HCT116 (cell line): Measurements from ENCODE around the gene PDGFD. TPM values are rescaled to one million over a fixed set of nuclear protein-coding genes. Genes with fewer than 3 reads are reported as not detected.

ENCODE experiments used
- ATAC-seq: fragments of 200-7000 bp; cut with Tn5 transposase; 2 replicates; pipeline ENCODE4 v1.9.1; 2020; ENCODE audit warnings: mild to moderate bottlenecking, moderate library complexity
- BruUV-seq: library from RNA; stranded (reverse); fragments of 400-500 nt; replicated peaks from 2 replicates; lab custom pipeline; 2021; lab: Mats Ljungman, UMichigan
- CTCF ChIA-PET: fragments of 300-600 bp; sonication (Branson Sonifier 250); formaldehyde crosslinking; loops from one replicate; lab custom pipeline; 2021; ENCODE audit warnings: antibody characterized with exemption; lab: Charles Lee
- POLR2A ChIA-PET: fragments of 300-600, 350-600 bp; sonication (Branson Sonifier 250); formaldehyde crosslinking; loops from one replicate; lab custom pipeline; 2021; ENCODE audit warnings: antibody characterized with exemption; lab: Charles Lee
- RAD21 ChIA-PET, 2 experiments: fragments of 300-600 bp; sonication (Branson Sonifier 250); formaldehyde crosslinking; loops; one replicate each; lab custom pipeline; 2023; ENCODE audit warnings: low total read pairs in 2 of 2; ENCODE audit not compliant: uncharacterized antibody in 2 of 2, unreplicated experiment in 2 of 2, low non-redundant PET in 1 of 2; lab: Charles Lee
- DNase-seq: peaks from one replicate; pipeline ENCODE4 v3.0.0-alpha.2; 2010; ENCODE audit warnings: low read depth, low spot score
- H2AFZ ChIP-seq: fragments of 200-600 bp; shearing (Covaris generic), sonication (generic); 2 replicates; pipeline ENCODE4 v1.6.1; 2017; ENCODE audit warnings: low read depth, mixed run types, mixed read lengths, antibody characterized with exemption, low read length; ENCODE audit not compliant: poor library complexity, severe bottlenecking
- H3K27ac ChIP-seq: 2 replicates; pipeline ENCODE4 v1.5.1; 2012; ENCODE audit warnings: low read depth, low read length
- H3K27me3 ChIP-seq: fragments of 200-600 bp; sonication (generic); 2 replicates; pipeline ENCODE4 v1.6.1; 2016; ENCODE audit warnings: mixed run types, low read length, mixed read lengths; ENCODE audit not compliant: insufficient read depth
- H3K36me3 ChIP-seq, 2 experiments: fragments of 200-500 bp in 1 of 2; fragments of 200-600 bp in 1 of 2; sonication (Bioruptor generic) in 1 of 2; sonication (generic) in 1 of 2; 2 replicates each; pipeline versions ENCODE4 v1.5.1 to v1.6.1; 2014 to 2016; ENCODE audit warnings: low read length in 2 of 2, inconsistent platforms in 1 of 2, mixed read lengths in 1 of 2, mixed run types in 1 of 2; ENCODE audit not compliant: insufficient read depth in 2 of 2, control insufficient read depth in 1 of 2
- H3K4me1 ChIP-seq, 2 experiments: fragments of 200-600 bp in 1 of 2; sonication (generic) in 1 of 2; 2 replicates each; pipeline versions ENCODE4 v1.5.1 to v1.6.1; 2012 to 2017; ENCODE audit warnings: low read length in 2 of 2, inconsistent platforms in 1 of 2, mild to moderate bottlenecking in 1 of 2, mixed read lengths in 1 of 2, mixed run types in 1 of 2, moderate library complexity in 1 of 2; ENCODE audit not compliant: insufficient read depth in 2 of 2, control insufficient read depth in 1 of 2
- H3K4me2 ChIP-seq: fragments of 200-600 bp; sonication (generic); 2 replicates; pipeline ENCODE4 v1.6.1; 2017; ENCODE audit warnings: mixed run types, low read length, mixed read lengths
- H3K4me3 ChIP-seq, 2 experiments: fragments of 200-600 bp in 1 of 2; sonication (generic) in 1 of 2; replicated peaks in 1 of 2; 2 replicates each; pipeline ENCODE4 v1.5.1; 2011 to 2016; ENCODE audit warnings: low read length in 2 of 2, control low read depth in 1 of 2, low read depth in 1 of 2, mild to moderate bottlenecking in 1 of 2, mixed read lengths in 1 of 2, mixed run types in 1 of 2
- H3K79me2 ChIP-seq: fragments of 200-600 bp; sonication (generic); 2 replicates; pipeline ENCODE4 v1.6.1; 2017; ENCODE audit warnings: mild to moderate bottlenecking, mixed run types, low read length, moderate library complexity, mixed read lengths; ENCODE audit not compliant: insufficient read depth
- H3K9ac ChIP-seq: fragments of 200-600 bp; sonication (generic); 2 replicates; pipeline ENCODE4 v1.6.1; 2016; ENCODE audit warnings: low read length, mixed read lengths
- H3K9me2 ChIP-seq: fragments of 200-600 bp; sonication (generic), shearing (Covaris generic); 2 replicates; pipeline ENCODE4 v1.6.1; 2017; ENCODE audit warnings: mixed run types, mild to moderate bottlenecking, moderate library complexity; ENCODE audit not compliant: insufficient read depth
- H3K9me3 ChIP-seq, 2 experiments: fragments of 200-500 bp in 1 of 2; fragments of 200-600 bp in 1 of 2; sonication (Bioruptor generic) in 1 of 2; sonication (generic) in 1 of 2; 2 replicates each; pipeline ENCODE4 v1.6.1; 2014 to 2017; ENCODE audit warnings: low read length in 2 of 2, mixed read lengths in 2 of 2, inconsistent platforms in 1 of 2, low read depth in 1 of 2, mild to moderate bottlenecking in 1 of 2, mixed run types in 1 of 2, moderate library complexity in 1 of 2; ENCODE audit not compliant: control insufficient read depth in 1 of 2, insufficient read depth in 1 of 2
- H4K20me1 ChIP-seq: fragments of 200-600 bp; sonication (generic), shearing (Covaris generic); 2 replicates; pipeline ENCODE4 v1.6.1; 2017; ENCODE audit warnings: mixed run types, mild to moderate bottlenecking, moderate library complexity; ENCODE audit not compliant: insufficient read depth
- CBX3 ChIP-seq: IDR thresholded peaks from 2 replicates; pipeline ENCODE4 v1.6.1; 2012; ENCODE audit warnings: low read depth
- CEBPB ChIP-seq: IDR thresholded peaks from 2 replicates; pipeline ENCODE4 v1.6.1; 2012; ENCODE audit warnings: low read depth
- EZH2 ChIP-seq: fragments of 200-600 bp; sonication (generic); IDR thresholded peaks from 2 replicates; pipeline ENCODE4 v1.6.1; 2017; ENCODE audit warnings: antibody characterized with exemption, mixed run types
- FOSL1 ChIP-seq: IDR thresholded peaks from 2 replicates; pipeline ENCODE4 v1.6.1; 2012; ENCODE audit warnings: low read depth
- POLR2A ChIP-seq: IDR thresholded peaks from 2 replicates; pipeline ENCODE4 v1.7.0; 2011; ENCODE audit warnings: borderline replicate concordance; ENCODE audit not compliant: insufficient read depth, insufficient read length; ENCODE audit errors: extremely low read depth
- POLR2AphosphoS5 ChIP-seq: IDR thresholded peaks from 2 replicates; pipeline ENCODE4 v1.6.1; 2011; ENCODE audit warnings: mild to moderate bottlenecking, low read depth, low read length, moderate library complexity
- ZFX ChIP-seq: fragments of 450-650 bp; IDR thresholded peaks from 2 replicates; pipeline ENCODE4 v1.6.1; 2017
- ZNF274 ChIP-seq: fragments of 200-500 bp; sonication (Bioruptor generic); IDR thresholded peaks from 2 replicates; pipeline ENCODE4 v1.6.1; 2014; ENCODE audit warnings: mild to moderate bottlenecking, low read depth, low read length, inconsistent platforms
- intact Hi-C: fragments of 100-400 bp; cut with micrococcal nuclease; formaldehyde crosslinking; loops from 2 replicates; pipeline ENCODE4 v1.10.0; 2022
- total RNA-seq: library from RNA; stranded (reverse); gene quantifications from one replicate; pipeline ENCODE4 v1.2.1, GENCODE V29; 2021; ENCODE audit not compliant: unreplicated experiment
- TF ChIP-seq, protein P1 (sequence below): IDR thresholded peaks from 2 replicates; pipeline ENCODE4 v1.6.1; 2012
- TF ChIP-seq, protein P2 (sequence below): IDR thresholded peaks from 2 replicates; pipeline ENCODE4 v1.6.1; 2012; ENCODE audit warnings: low read depth
- TF ChIP-seq, protein P3 (sequence below): IDR thresholded peaks from 2 replicates; pipeline ENCODE4 v1.6.1; 2012

PDGFD gene
- total RNA-seq, 1 experiment from 2014 or later = 0.34 TPM

DNA sequence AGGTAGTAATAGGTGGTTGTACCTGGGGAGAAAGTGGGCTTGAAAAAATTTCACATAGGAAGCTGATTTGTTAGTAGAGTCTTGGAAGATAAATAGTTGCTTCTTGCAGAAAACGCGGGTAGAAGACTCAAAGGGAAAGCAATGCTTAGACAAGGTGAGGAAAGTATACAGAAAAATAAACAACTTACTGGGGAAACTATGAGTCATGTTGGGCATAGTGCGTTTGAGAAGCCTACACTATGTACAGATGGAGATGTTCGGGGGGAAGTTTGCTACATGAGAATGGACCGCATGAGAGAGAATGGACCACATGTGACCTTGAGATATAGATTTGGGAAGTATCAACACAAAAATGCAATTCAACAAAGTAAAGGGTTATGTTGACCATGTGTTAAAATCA, 214.2 kb downstream of the PDGFD start:
- H4K20me1 ChIP-seq = no peaks in the 10 kb centered on the region
- intact Hi-C loops = no loop called here
- TF ChIP-seq, protein P1, sequence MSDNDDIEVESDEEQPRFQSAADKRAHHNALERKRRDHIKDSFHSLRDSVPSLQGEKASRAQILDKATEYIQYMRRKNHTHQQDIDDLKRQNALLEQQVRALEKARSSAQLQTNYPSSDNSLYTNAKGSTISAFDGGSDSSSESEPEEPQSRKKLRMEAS = no peak
- no peak for TF ChIP-seq CEBPB
- TF ChIP-seq CBX3 = no peak
- TF ChIP-seq, protein P2, sequence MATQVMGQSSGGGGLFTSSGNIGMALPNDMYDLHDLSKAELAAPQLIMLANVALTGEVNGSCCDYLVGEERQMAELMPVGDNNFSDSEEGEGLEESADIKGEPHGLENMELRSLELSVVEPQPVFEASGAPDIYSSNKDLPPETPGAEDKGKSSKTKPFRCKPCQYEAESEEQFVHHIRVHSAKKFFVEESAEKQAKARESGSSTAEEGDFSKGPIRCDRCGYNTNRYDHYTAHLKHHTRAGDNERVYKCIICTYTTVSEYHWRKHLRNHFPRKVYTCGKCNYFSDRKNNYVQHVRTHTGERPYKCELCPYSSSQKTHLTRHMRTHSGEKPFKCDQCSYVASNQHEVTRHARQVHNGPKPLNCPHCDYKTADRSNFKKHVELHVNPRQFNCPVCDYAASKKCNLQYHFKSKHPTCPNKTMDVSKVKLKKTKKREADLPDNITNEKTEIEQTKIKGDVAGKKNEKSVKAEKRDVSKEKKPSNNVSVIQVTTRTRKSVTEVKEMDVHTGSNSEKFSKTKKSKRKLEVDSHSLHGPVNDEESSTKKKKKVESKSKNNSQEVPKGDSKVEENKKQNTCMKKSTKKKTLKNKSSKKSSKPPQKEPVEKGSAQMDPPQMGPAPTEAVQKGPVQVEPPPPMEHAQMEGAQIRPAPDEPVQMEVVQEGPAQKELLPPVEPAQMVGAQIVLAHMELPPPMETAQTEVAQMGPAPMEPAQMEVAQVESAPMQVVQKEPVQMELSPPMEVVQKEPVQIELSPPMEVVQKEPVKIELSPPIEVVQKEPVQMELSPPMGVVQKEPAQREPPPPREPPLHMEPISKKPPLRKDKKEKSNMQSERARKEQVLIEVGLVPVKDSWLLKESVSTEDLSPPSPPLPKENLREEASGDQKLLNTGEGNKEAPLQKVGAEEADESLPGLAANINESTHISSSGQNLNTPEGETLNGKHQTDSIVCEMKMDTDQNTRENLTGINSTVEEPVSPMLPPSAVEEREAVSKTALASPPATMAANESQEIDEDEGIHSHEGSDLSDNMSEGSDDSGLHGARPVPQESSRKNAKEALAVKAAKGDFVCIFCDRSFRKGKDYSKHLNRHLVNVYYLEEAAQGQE = no peak
- TF ChIP-seq POLR2AphosphoS5 = no peak
- no peaks in the 10 kb centered on the region for H3K9me2 ChIP-seq
- no peak overlapping the region for H3K4me3 ChIP-seq
- no TSS peak for BruUV-seq
- no peak for DNase-seq
- ATAC-seq = no peak
- H3K27ac ChIP-seq = no peak overlapping the region
- H3K36me3 ChIP-seq = no peaks in the 10 kb centered on the region
- H3K4me2 ChIP-seq = no peak overlapping the region
- CTCF ChIA-PET = no interaction called here
- H3K4me1 ChIP-seq = no peaks in the 10 kb centered on the region
- POLR2A ChIA-PET = no interaction called here
- RAD21 ChIA-PET = no interaction called here
- H2AFZ ChIP-seq = no peak overlapping the region
- H3K79me2 ChIP-seq = no peaks in the 10 kb centered on the region
- H3K9me3 ChIP-seq = no peaks in the 10 kb centered on the region
- H3K9ac ChIP-seq = no peak overlapping the region
- H3K27me3 ChIP-seq = no peaks in the 10 kb centered on the region

DNA sequence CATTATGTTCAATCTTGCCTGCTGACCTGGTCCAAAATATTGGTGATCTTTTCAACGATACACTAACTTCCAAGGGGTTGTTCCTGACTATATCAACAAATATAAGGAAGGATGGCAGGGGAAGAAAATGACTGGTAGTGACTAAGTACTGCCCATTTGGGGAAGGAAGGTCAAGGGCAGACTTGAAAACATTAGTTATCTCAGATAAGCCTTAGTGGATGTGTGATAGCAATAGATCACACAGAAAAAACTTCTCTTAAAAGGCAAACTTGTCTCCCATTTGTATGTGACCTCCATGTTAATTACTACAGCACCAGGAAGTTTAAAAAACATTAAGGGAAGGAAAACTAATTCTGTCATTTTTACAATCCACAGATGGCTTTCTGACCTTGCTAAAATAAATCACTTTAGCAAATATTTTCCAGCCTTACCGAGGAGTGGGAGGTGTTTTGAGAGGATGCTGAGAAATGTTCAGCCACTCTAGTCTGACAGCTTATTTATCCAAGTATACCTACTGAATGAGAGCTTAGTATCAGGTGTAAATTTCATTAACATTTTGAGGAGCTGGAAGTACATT, 215.7 kb downstream of the PDGFD start:
- Histone ChIP-seq H3K4me1 (no peaks in the 10 kb centered on the region), H3K79me2 (no peaks in the 10 kb centered on the region), H3K9ac (no peak overlapping the region), H3K36me3 (no peaks in the 10 kb centered on the region), H3K4me3 (no peak overlapping the region), H3K27me3 (no peaks in the 10 kb centered on the region), H3K9me3 (no peaks in the 10 kb centered on the region), H3K27ac (no peak overlapping the region), H3K9me2 (no peaks in the 10 kb centered on the region), H3K4me2 (no peak overlapping the region), H2AFZ (no peak overlapping the region), H4K20me1 (no peaks in the 10 kb centered on the region)
- DNase-seq = no peak
- intact Hi-C loops = no loop called here
- no TSS peak for BruUV-seq
- POLR2A ChIA-PET = no interaction called here
- RAD21 ChIA-PET = no interaction called here
- CTCF ChIA-PET = no interaction called here
- ATAC-seq = no peak
- TF ChIP-seq ZNF274 (no peak), FOSL1 (no peak), ZFX (no peak), CBX3 (no peak), POLR2A (no peak), CEBPB (no peak), EZH2 (no peak)
- TF ChIP-seq, protein P2 = no peak
- TF ChIP-seq, protein P3, sequence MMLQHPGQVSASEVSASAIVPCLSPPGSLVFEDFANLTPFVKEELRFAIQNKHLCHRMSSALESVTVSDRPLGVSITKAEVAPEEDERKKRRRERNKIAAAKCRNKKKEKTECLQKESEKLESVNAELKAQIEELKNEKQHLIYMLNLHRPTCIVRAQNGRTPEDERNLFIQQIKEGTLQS = no peak
